Measurements from ENCODE around the gene SLC24A2.

The SLC24A2 gene

DNA sequence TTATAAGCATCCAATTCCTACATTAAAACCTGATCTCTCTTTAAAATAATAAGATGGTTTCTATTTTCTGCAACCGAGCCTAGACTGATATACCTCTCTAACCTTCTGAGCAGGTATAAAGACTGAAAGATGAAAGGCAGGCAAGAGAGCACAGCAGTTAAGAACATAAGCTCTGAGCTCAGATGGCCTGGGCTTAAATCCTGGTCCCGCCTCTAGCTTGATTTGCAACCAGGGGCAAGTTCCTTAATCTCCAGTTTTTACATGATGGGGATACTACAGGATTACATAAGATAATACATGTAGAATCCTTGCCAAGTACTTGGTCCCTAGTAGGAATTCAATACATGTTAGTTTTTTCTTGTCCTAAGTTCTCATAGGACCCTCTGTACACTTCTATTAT is 33.9 kb downstream of the SLC24A2 start:
- no peak for DNase-seq

DNA sequence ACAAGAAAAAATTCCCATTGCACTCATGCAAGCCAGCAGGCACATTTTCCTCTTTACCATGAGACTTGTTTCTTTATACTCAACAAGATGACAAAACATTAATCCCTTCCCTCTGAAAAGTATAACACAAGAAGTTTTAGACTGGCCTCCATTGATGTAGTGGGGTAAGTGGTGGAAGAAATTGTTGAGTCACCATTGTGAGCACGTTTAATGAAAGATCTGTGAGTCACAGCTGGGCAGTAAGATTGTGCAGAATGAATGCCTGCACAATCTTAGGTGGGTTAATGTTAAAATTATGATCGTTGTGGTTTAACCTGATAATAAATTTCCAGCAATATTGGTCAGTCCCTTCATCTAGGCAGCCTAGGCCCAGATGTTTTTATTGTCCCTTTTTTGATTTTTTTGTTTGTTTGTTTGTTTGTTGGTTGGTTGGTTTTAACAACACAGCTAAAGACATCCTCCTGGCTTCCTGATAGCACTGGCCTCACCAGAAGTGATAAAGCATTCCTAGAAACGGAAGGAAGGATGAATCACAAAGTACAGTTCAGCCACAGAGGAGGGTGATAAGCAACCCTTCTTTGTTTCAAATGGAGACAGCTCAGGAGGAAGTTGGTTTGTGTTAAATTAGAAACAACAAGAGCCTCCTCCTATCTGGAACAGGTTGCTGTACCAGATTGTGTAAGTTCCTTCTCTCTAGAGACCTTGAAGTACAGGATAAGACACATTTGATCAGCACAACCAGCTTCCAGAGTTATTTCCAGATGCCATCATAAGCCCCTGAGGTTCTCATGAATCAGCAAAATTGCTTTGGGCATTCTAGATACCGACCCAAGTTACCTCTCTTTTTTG is 40.3 kb downstream of the SLC24A2 start:
- no peak for DNase-seq

GRCh38 chr9:19746223-19746622 is 42.6 kb downstream of the SLC24A2 start:
- DNase-seq = no peak

- DNase-seq = no peak
Observed at GRCh38 chr9:19741178-19741577, 47.7 kb downstream of the SLC24A2 start.

Measured in NCI-H748 treated with DMSO at 0.1 percent for 48 hours (cell line).